ENCODE results near the gene DTNBP1. TPM values are rescaled to one million over a fixed set of nuclear protein-coding genes. Genes with fewer than 3 reads are reported as not detected.

The DTNBP1 gene
- total and polyA plus RNA-seq, 2 of the 13 experiments (the other 11 are each of a cell fraction or from before 2014, with no cell fraction given) = 6.6 to 19.1 TPM

GRCh38 chr6:15504581-15505350 lies 158.1 kb downstream of the DTNBP1 start (continued):
- peak; percentile 60; the same call in 1 of the 2 replicates for TF ChIP-seq ARID5B (CRISPR knock-in tag; IDR thresholded peaks at IDR 0.05)
- TF ChIP-seq GABPA (IDR thresholded peaks at IDR 0.05; ENCODE audit: low read depth, low read length) = no peak
- TF ChIP-seq GABPA (CRISPR knock-in tag; IDR thresholded peaks at IDR 0.05; ENCODE audit: low read depth) = peak; percentile 27; the same call in 1 of the 2 replicates
- no peak for TF ChIP-seq PAX8 (CRISPR knock-in tag; IDR thresholded peaks at IDR 0.05; ENCODE audit: borderline replicate concordance)
- TF ChIP-seq ZBTB3 (CRISPR knock-in tag; IDR thresholded peaks at IDR 0.05; ENCODE audit: borderline replicate concordance, low read depth) = peak; percentile 53; the same call in 1 of the 2 replicates
- TF ChIP-seq ZNF605 (CRISPR knock-in tag; IDR thresholded peaks at IDR 0.05) = peak; percentile 61
- 0 out of 2 replicates have a peak, but pooled peaks have one; percentile 14 for TF ChIP-seq STAT5B (CRISPR knock-in tag; IDR thresholded peaks at IDR 0.05)
- peak; percentile 14; the same call in 1 of the 2 replicates for TF ChIP-seq ZNF792 (CRISPR knock-in tag; IDR thresholded peaks at IDR 0.05)
- TF ChIP-seq GATAD2A (CRISPR knock-in tag; IDR thresholded peaks at IDR 0.05) = peak; percentile 74
- no peak for TF ChIP-seq ZNF274 (CRISPR knock-in tag; IDR thresholded peaks at IDR 0.05)
- no peak for TF ChIP-seq ZNF704 (CRISPR knock-in tag; IDR thresholded peaks at IDR 0.05; ENCODE audit: borderline replicate concordance)
- peak; percentile 67 for TF ChIP-seq ZSCAN29 (CRISPR knock-in tag; conservative IDR thresholded peaks at IDR 0.05)
- TF ChIP-seq ZNF20 (CRISPR knock-in tag; IDR thresholded peaks at IDR 0.05) = no peak
- TF ChIP-seq SP5 (CRISPR knock-in tag; IDR thresholded peaks at IDR 0.05; ENCODE audit: borderline replicate concordance, low read depth) = peak; percentile 37; the same call in 1 of the 2 replicates
- TF ChIP-seq ZNF564 (CRISPR knock-in tag; IDR thresholded peaks at IDR 0.05) = no peak
- TF ChIP-seq TBL1XR1 (IDR thresholded peaks at IDR 0.05; ENCODE audit: borderline replicate concordance, low read length, partially characterized antibody) = peak; percentile 22
- no peak for TF ChIP-seq AGO2 (optimal IDR thresholded peaks at IDR 0.05; ENCODE audit: low read depth, low read length)
- TF ChIP-seq HINFP (CRISPR knock-in tag; IDR thresholded peaks at IDR 0.05; ENCODE audit: low read depth) = peak; percentile 93
- TF ChIP-seq PATZ1 (CRISPR knock-in tag; IDR thresholded peaks at IDR 0.05) = peak; percentile 27; the same call in 1 of the 2 replicates
- peak; percentile 49 for TF ChIP-seq HDAC2 (CRISPR knock-in tag; IDR thresholded peaks at IDR 0.05)

Measured in HepG2 (cell line).